Measurements from ENCODE around the gene SAXO1.
"Not testable (repeated sequence)": the region's sequence is repeated elsewhere in the genome, so short reads cannot be mapped to it uniquely, and the experiment has no call there.

Gene SAXO1

DNA sequence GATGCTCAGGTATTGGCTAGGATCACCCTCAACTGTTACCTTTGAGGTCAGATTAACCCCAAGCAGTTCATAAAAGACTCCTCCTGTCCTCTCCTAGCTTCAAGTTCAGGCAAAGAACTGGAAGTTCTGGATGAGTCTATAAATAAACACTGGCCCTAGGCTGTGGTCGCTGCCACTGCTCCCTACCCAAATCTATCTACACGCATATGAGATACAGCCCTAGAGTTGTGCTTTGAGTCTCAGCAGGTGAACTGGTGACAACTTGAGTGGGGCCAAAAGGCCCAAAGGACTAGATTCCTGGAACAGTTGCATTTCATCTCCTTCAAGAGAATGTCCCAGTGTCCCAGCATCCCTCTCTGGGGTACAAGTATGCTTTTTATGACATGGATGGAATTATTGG is 62.6 kb downstream of the SAXO1 start:
- DNase-seq (ENCODE audit: low read depth in 3 of 3): no peak

DNA sequence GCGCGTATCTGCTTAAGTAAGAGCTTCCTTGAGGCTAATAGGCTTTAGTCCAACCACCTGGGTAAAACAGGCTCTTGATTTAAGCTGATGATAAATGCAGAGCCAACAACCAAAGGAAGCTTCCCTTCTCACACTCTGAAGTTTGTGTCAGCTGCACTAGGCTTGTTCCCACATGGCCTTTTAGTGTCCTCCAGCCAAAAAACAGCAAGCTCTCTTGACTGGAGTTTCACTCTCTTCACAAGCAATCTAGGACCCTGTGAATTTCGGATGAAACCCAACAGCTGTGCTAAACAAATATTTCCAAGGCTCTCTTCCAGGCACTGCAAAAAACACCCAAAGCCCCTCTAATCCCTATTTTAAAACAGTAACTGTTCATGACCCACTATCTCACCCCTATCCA is 63.9 kb downstream of the SAXO1 start:
- DNase-seq (ENCODE audit: low read depth in 3 of 3): no peak

DNA sequence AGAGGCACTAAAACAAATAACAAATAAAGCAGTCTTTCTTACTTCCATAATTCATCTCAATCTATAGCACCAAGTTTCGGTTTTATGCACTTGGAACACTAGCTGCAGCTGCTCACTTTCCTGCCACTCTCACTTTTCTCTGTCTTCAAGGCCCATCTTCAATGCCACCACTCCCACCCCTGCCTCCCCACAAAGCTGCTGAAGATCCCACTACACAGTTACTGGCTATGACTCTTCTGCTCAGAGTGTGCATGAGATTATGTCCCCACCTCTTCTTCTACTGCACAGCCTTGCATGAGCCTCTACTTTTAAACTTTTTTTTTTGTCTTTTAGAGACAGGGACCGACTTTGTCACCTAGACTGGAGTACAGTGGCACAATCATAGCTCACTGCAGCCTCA is 77.4 kb downstream of the SAXO1 start:
- DNase-seq (ENCODE audit: low read depth in 3 of 3): no peak

DNA sequence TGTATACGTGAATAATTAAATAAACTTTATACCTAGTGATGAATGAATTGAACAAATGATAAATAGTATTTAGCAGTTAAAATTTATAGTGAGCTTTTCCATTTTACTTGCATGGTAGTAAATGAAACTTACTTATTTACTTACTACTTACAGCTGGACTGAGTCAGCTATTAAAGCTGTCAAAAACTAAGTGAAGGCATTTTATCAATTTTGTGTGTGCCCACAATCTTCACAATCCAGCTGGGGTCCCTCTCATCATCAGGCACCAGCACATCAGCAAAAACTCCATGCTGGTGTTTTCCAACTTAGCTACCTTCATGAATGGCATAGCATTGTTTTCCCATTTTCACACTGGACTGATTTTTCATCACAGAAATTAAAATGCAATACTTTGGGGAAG is 81.1 kb downstream of the SAXO1 start:
- DNase-seq (ENCODE audit: low read depth in 3 of 3): no peak

DNA sequence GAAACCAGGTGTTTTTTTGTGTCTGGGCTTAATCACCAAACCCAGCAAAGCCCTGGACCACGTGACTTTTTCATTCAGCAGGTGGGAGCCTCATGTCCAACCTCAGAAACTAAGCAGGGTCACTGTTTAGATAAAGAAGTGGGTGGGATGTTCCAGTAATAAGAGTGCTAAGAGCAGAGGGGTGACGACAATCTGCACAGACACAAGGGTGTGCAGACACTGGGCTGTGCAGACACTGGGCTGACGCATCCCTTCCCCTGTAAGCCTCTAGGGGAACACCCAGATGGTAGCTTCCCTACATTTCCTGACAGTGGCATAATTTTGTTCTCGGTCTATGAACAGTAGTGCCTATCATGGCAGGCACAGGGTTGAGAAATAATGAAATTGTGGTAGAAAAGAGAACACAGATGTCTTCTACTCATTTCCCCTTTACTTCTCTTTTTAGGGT is 85.1 kb downstream of the SAXO1 start:
- DNase-seq (ENCODE audit: low read depth in 3 of 3): no peak

DNA sequence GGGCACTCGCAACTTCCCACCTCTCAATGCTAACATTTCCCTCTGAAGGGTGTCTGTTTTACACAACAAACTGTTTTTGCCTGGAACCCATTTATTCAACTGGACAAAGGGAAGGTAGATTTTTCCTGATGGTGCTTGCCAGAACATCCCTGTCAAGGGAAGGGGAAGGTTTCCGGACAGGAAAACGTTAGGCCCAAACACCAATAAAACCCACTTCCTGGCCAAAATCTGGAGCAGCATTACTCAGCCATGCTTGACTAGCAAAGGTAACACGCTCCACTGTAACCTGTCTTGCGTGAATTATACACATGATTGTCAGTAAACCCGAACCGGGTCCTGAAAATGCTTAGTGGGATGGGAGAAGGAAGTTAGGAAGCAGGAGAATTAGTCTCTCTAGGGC is 90.2 kb downstream of the SAXO1 start:
- no peak for DNase-seq (ENCODE audit: low read depth in 3 of 3)

DNA sequence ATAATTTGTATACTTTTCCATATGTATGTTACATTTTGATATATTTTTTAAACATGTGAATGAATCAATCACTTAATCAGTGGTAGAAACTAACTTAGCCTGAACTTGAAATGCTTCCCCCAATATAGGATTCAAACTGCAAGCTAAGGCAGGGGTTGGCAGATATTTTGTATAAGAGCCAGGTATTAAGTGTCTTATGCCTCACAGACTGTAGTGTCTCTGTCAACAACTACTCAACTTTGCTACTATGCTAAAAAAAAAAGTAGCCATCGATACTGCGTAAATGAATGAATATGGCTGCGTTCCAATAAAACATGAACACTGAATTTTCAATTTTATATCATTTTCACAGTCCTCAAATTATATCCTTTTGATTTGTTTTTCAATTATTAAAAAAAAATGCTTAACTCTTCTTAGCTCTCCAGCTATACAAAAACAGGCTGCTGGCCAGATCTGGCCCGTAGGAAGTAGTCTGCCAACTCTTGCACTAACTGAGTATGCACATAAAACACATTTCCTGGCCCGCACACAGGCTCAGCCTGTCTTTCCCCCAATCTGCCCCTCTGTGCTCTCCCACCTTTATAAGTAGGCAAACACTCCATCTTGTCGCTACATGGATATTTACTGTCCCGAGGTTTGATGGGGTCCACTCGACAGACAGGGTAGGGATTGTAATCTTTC is 91.8 kb downstream of the SAXO1 start:
- DNase-seq (ENCODE audit: low read depth in 3 of 3): no peak

DNA sequence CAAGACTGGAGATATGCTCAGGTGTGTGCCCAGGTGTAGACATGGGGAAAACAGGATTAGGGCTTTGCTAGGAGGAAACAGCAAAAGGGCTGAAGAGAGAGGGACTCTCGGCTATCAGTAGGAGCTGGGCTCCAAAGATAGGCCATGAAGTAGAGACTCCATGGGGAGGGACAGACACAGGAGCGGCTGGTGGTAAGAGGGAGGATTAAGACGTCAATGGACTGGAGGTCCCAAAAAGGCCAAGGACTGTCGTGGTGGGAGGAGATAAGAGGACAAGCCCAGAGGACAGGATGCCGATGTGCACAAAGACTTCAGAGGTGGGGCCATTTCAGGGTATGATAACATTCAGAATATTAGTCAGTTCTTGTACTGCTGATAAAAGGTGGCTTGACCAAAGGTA is 93.1 kb downstream of the SAXO1 start:
- no peak for DNase-seq (ENCODE audit: low read depth in 3 of 3)

DNA sequence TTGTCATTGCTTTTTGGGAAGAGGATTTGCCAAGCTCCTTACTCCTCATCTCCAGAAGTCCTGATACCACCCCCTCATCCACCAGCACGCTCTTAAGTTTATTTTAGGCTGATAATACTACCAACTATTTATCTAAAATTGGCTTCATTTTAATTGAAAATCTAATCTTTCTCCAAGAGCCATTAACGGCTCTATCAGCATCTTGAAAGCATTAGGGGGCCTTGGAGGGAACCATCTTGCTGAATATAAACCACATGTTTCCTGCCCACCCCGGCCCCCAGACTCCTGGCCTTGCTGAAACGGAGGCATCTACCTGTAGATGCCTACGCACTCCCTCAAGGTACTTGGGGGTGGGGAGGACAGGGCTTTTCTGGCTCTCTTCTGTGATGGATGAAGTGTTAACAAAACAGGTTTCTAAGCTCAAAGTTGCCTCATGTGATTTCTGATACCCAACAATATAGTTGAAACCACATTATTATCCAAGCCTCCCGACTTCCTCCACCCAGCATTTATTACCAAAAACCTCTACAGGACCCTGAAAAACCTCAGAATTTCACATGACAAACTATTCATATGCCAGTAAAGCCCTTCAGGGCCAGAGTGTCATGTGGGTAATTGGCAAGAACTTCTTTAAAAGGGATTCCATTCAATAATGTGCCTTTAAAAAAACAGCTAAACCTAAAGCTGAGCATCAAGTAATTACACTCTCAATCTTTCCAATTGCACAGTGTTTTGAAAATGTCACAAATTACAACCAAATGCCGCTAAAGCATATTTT is 96.7 kb downstream of the SAXO1 start:
- DNase-seq (ENCODE audit: low read depth in 3 of 3): no peak

DNA sequence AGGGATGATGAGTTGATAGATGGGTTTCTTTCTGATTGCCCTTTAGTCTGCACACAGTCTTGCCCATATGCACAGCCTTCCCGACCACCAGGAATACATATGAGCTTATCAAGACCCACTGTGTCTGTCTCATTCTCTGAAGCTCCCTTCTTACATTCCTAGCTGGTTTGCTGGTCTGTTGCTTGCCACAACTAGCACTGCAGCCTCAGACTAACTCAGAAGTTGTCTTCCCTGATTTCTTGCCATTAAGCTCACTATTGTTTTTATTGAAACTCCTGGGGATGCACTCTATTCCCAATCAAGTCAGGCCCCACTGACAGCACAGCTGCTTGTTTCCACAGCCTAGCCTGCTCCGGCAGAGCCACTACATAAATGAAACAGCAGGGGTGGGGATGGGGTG is 97.5 kb downstream of the SAXO1 start:
- DNase-seq (ENCODE audit: low read depth in 3 of 3): no peak

DNA sequence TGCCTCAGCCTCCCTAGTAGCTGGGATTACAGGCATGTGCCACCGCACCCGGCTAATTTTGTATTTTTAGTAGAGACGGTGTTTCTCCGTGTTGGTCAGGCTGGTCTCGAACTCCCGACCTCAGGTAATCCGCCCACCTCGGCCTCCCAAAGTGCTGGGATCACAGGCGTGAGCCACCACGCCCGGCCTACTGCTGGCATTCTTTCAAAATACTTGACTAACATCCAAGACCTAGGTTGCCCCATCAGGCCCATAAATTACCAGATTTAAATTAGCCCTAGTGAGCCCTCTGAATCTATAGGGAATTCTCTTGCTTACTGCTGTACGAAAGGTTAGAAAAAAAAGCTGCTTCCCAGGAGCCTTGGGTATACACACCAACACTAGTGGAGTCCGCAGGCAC is 102.4 kb downstream of the SAXO1 start:
- DNase-seq (ENCODE audit: low read depth in 3 of 3): not testable (repeated sequence)

DNA sequence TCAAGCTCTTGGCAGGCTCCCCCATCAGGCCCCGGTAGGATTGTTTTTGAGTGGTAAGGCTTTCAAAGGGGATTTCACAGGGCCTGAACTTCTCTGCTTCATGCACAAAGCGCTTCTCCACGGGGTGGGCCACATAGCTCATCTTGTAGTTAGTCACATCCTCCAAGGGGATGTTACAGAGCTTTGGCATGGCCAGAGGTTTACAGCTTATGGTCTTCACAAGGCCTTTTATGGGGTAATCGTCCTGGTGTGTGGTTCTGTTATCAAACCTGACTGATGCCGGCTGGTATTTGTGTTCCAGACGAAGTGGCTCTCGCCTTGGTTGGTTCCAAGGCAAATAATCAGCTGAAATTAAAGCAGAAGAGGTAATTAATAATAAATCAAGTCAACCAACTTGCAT is 104.3 kb downstream of the SAXO1 start:
- DNase-seq (ENCODE audit: low read depth in 3 of 3): no peak

DNA sequence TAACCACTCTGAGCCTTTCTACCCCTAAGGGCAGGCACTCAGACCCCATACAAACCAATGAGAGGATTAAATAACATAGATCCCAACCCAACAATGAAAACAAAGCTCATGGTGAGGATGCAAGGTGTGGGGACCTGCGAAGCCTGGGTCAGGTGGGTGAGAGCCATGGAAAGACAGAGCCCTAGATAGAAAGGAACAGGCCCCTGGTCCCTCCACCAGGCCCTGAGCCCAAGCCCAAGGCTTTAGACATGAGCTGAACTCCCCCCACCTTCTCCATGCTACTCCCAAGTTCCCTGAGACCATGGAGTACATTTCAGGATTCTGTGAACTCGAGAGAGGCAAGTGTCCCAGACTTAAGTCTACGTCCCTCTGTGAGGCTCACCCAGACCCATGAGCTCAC is 106.5 kb downstream of the SAXO1 start:
- DNase-seq (ENCODE audit: low read depth in 3 of 3): no peak

DNA sequence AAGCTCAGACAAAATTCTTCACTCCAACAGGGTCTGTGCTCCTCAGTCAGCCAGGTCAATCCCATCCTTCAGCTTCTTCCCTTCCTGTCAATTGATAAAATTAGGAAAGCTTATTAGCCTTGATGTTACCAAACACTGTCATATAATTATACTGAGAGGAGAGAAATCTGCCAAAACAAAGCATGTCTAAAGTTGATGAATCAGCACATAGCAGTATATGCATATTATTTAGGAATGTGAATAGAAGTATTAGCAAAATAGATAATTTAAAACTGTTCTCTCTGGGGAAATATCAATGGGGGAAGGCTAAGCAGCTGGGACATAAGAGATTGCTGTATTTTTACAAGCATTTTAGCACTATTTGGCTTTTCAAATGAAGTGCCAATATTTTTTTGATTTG is 107.1 kb downstream of the SAXO1 start:
- no peak for DNase-seq (ENCODE audit: low read depth in 3 of 3)

DNA sequence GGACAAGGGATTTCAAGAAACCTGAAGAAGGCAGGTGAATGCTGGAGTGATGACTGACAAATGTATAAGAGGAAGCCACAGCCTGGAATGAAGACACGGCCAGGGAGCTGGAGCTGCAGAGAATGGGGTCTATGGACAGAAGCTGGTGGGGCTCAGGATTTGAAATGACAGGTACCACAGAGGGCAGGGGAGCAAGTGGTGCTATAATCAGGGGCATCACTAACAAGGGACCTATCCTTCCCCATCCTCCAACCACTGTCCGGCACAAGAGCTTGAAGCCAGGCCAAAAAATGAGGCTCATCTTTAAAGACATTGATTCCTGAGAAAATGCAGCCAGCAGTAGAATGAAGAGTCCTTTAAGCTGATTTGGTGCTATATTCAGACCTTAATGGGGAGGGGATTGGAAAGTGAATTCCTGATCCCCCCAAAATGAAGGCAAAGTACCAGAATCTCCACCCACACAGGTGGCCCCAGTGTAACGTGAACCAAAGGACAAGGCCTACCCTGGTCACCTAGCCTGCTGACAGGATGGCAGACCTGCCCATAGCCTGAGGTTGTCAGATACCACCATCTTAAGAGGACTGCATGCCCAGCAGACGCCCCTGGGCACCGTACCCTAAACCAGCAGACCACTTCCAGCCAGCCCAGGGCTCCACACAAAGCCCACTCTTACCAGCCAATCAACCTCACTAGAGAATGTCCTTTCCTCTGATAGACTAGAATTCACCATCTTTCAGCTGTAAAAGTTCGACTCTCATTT is 109.2 kb downstream of the SAXO1 start:
- DNase-seq (ENCODE audit: low read depth in 3 of 3): no peak

DNA sequence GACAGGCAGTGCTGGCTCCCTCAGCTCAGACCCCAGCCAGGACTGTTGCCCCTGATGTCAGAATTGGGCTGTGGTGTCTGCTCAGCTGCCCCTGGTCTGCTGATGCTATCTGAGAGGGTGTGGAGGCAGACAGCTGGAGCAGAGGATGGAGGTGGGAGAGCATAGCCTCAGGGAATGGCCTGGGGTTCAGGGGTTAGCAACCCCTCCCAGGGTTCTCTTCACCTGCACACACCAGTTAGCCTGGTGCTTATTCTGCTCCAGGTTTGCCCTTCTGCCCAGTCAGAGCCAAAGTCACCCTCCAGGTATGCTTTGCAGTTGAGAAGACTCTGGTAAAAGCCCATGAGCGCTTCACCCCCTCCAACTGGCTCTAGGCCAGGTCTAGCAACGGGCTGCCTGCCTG is 109.8 kb downstream of the SAXO1 start:
- no peak for DNase-seq (ENCODE audit: low read depth in 3 of 3)

DNA sequence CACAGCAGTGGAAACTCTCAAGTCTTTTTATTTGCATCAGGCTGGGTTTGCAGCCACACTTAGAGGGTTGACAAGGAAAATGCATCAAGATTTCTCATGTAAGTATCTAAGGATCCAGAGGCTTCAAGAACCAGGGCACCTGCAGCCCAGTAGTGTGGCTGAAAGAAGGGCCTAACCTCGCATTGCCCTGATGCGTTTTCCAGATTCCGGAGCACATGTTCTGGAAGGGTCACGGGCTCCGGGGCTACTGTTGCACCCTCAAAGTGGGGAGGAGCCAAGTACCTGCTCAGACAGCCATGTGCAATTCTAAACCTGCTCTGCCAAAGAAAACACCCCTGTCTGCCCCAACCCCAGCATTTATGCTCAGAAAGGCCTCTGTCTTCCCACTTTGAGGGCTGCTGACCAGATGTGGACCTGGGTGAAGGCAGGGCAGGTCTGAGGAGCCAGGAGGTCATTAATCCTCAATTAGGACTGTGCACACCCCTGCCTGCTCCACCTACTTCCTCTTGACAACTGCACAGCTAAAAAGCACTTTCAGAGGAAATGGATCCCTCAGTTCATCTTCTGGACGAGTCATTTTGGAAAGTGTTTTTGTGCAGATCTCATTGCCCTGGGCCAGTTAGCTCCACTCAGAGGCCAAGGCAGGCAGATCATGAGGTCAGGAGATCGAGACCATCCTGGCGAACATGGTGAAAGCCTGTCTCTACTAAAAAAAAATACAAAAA is 110.7 kb downstream of the SAXO1 start:
- no peak for DNase-seq (ENCODE audit: low read depth in 3 of 3)

DNA sequence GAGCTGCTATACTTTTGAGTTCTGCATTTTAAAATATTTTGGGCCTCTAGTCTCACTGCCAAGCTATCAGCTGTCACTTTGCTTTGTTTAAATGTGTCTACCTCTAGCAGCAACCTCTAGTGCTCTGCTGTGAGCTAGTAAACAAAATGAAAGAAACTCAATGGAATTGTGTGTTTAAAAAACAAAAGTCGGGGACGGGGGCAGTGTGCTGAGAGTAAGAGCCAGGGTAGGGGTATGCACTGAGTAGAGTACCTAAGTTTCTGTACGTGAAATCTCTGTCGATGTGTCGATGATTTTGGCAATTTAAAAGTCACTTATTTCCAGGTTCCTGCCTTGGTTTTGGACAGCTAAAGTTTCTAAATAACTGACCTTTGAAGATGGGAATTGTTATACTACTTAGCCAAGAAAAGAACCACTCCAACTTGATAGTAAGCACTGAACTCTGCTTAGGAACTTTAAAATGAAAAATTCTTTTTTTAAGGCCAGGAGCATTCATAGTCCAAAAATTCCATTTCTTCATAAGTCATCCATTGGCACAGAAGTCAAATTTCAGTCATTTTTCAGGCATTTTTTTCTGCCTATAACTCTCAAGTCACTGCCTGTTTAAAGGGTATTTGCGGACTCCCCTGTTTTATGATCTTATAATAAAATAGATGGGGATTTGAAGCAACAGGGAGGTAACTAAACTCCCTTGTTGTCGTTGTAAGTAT is 111.5 kb downstream of the SAXO1 start:
- DNase-seq (ENCODE audit: low read depth in 3 of 3): no peak

DNA sequence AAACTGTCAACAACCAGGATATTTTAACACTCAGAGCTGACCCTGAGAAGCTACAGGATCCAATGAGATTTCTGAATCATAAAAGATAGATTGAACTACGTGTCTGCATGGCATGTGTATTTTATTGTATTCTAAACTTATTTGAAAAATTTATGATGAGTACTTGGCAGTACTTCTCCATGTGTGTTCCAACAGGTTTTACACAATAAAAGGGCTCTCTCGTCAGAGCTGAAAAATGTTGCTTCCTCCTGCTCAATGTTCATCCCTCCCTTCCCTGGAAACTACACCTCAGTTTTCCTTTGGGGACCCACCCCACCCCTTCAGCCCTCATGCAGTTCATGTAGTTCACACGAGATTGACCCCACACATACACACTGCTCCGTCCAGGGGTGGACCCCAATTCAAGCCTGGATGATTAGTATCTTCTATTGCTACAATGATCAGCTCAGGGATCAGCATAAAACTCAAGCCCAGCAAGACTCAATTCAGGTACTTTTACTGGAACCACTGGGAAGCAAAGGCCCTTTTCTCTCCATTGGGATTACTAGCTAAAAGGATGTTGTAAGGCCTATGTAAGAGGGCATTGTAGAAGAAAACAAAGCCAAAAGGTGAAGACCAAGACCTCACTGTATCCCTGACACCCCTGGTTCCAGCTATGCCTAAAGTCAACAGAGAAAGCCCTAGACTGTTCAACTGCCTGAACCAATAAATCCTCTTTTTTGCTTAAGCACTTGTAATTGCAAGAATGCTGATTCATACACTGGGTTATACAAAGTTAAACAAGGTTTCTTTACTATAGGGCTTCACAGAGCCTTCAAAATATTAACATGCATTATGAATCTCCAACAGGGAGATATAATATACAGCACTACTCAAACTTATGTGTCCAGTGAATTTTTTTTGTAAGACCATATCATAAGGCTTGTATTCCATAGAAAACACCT is 112.6 kb downstream of the SAXO1 start:
- DNase-seq (ENCODE audit: low read depth in 3 of 3): no peak

DNA sequence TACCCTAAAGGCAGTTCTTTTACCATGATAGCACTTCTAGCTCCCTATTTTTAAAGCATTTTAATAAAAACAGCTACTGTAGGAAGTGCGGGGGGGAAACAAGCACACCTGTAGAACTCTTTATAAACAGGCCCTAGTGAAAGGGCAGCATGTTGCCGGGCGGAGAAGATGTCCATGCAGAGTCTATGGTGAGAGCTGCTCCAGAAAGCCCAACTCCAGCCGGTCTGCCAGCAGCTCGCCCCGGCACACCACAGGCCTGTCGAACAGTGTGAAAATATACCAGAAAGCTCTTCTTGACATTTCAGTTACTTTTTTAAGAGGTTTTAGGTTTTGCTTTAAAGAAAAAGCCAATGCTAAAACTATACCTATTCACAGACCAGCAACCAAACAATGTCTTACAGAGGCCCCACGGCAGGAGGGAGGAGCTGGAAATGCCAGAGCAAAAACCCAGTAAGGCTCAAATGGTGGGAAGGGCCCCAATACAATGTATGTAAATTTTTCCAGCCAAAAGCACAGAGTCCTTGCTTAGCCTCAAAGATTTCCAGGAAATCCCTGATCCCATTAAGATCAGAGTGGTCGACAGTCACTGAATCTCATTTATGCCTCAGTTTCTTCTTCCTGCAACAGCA is 121.2 kb downstream of the SAXO1 start:
- no peak for DNase-seq (ENCODE audit: low read depth in 3 of 3)

Data from stimulated activated CD4-positive, alpha-beta T cell treated with anti-CD3 and anti-CD28 coated beads, TNF-alpha, amount 100 ng/mL, for 24 hours (primary cell).